PC-3 (cell line): Measurements from ENCODE around the gene PSMG2. TPM values are rescaled to one million over a fixed set of nuclear protein-coding genes. Genes with fewer than 3 reads are reported as not detected.
A peak's percentile ranks its signal among the peaks of the same experiment; 100 is the strongest.

Source experiments
- ATAC-seq: fragments of 200-7000 bp; cut with Tn5 transposase; 2 replicates; pipeline ENCODE4 v1.9.1; 2020; ENCODE audit warnings: mild to moderate bottlenecking, moderate library complexity
- BruUV-seq: library from RNA; stranded (reverse); fragments of 400-500 nt; replicated peaks from 2 replicates; lab custom pipeline; 2021; lab: Mats Ljungman, UMichigan
- CTCF ChIA-PET: fragments of 300-600 bp; sonication (Branson Sonifier 250); formaldehyde crosslinking; loops from one replicate; lab custom pipeline; 2022; ENCODE audit warnings: antibody characterized with exemption; lab: Charles Lee
- POLR2A ChIA-PET: fragments of 300-600 bp; sonication (Branson Sonifier 250); formaldehyde crosslinking; loops from one replicate; lab custom pipeline; 2022; ENCODE audit warnings: antibody characterized with exemption; ENCODE audit not compliant: unreplicated experiment; lab: Charles Lee
- DNase-seq: peaks from one replicate; pipeline ENCODE4 v3.0.0-alpha.2; 2015
- H2AFZ ChIP-seq: fragments of 300-600 bp; sonication (generic); 2 replicates; pipeline ENCODE4 v1.6.0; 2016; ENCODE audit warnings: antibody characterized with exemption, low read length
- H3F3A ChIP-seq: fragments of 300-600 bp; sonication (generic); one replicate; pipeline ENCODE4 v1.6.0; 2017; ENCODE audit warnings: antibody characterized with exemption, low read length, control low read depth, mild to moderate bottlenecking; ENCODE audit not compliant: unreplicated experiment
- H3K27ac ChIP-seq: fragments of 300-600 bp; sonication (generic); 2 replicates; pipeline ENCODE4 v1.5.1; 2016; ENCODE audit warnings: mild to moderate bottlenecking, low read length
- H3K27me3 ChIP-seq: fragments of 300-600 bp; sonication (generic); 2 replicates; pipeline ENCODE4 v1.6.1; 2016; ENCODE audit warnings: low read length, mixed read lengths
- H3K36me3 ChIP-seq: fragments of 300-600 bp; sonication (generic); 2 replicates; pipeline ENCODE4 v1.6.1; 2016; ENCODE audit warnings: low read depth, mixed run types, low read length, mixed read lengths
- H3K4me1 ChIP-seq: fragments of 300-600 bp; sonication (generic); 2 replicates; pipeline ENCODE4 v1.5.1; 2016; ENCODE audit warnings: low read length; ENCODE audit not compliant: insufficient read depth
- H3K4me2 ChIP-seq: fragments of 300-600 bp; sonication (generic); 2 replicates; pipeline ENCODE4 v1.6.0; 2016; ENCODE audit warnings: low read length
- H3K4me3 ChIP-seq: fragments of 300-600 bp; sonication (generic); 2 replicates; pipeline ENCODE4 v1.5.1; 2016; ENCODE audit warnings: mild to moderate bottlenecking, low read length, mixed read lengths
- H3K79me2 ChIP-seq: fragments of 300-600 bp; sonication (generic); 2 replicates; pipeline ENCODE4 v1.6.1; 2017; ENCODE audit warnings: low read length, mixed read lengths
- H3K9ac ChIP-seq: fragments of 300-600 bp; sonication (generic); 2 replicates; pipeline ENCODE4 v1.6.0; 2016; ENCODE audit warnings: mild to moderate bottlenecking, low read length
- H3K9me2 ChIP-seq: fragments of 300-600 bp; sonication (generic); replicated peaks from 2 replicates; pipeline ENCODE4 v1.6.1; 2016; ENCODE audit warnings: mixed run types, low read length, mixed read lengths
- H3K9me3 ChIP-seq: fragments of 300-600 bp; sonication (generic); 2 replicates; pipeline ENCODE4 v1.6.1; 2016; ENCODE audit warnings: low read length, mixed read lengths
- H4K20me1 ChIP-seq: fragments of 300-600 bp; sonication (generic); 2 replicates; pipeline ENCODE4 v1.6.1; 2016; ENCODE audit warnings: low read length, mixed read lengths
- EZH2 ChIP-seq: fragments of 300-600 bp; sonication (generic); IDR thresholded peaks from one replicate; pipeline ENCODE4 v1.6.1; 2017; ENCODE audit warnings: antibody characterized with exemption, mild to moderate bottlenecking, low read length; ENCODE audit not compliant: unreplicated experiment
- EZH2phosphoT487 ChIP-seq: fragments of 300-600 bp; sonication (generic); IDR thresholded peaks from 2 replicates; pipeline ENCODE4 v1.6.1; 2018; ENCODE audit warnings: mild to moderate bottlenecking, antibody characterized with exemption, low read length, borderline replicate concordance
- intact Hi-C: fragments of 100-400 bp; cut with micrococcal nuclease; formaldehyde crosslinking; loops from 2 replicates; pipeline ENCODE4 v1.9.0; 2023
- total RNA-seq: library from RNA; depleted of rRNA; stranded (reverse); fragments of >200 nt; gene quantifications from 2 replicates; pipeline ENCODE4 v1.2.3, GENCODE V29; 2014
- TF ChIP-seq, protein P1 (sequence below): fragments of 300-600 bp; sonication (generic); conservative IDR thresholded peaks from 2 replicates; pipeline ENCODE4 v1.5.1; 2017; ENCODE audit warnings: antibody characterized with exemption, low read depth, mild to moderate bottlenecking, low read length

PSMG2 gene
- total RNA-seq, 1 experiment from 2014 or later, result 93.6 TPM

DNA sequence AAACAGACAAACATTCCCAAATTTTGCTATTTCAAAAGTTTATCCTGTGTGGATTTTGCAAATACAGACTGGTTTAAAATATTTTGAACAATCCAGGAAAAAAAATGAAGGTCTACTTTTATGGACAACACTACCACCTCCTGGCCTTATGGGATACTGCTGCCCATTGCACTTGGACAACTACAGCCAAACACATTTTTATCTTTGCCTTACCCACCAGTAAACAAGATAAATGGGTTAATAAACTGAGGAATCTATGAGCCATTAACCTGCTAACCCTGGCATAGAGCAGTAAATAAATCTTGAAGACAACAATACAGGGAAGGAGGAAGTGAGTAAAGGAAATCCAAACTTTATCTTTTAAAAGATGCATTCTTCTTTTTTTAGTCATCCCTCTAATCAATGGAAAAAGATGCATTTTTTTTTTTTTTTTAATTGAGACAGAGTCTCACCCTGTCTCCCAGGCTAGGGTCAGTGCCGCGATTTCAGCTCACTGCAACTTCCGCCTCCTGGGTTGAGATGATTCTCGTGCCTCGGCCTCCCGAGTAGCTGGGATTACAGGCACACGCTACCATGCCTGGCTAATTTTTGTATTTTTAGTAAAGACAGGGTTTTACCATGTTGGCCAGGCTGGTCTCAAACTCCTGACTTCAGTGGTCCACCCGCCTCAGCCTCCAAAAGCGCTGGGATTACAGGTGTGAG lies 42.8 kb upstream of the PSMG2 start:
- Histone ChIP-seq H4K20me1 (peaks cover 17% of the 10 kb centered on the region), H3K9ac (no peak overlapping the region), H3K27ac (no peak overlapping the region), H3K36me3 (no peaks in the 10 kb centered on the region), H3K27me3 (no peaks in the 10 kb centered on the region), H3K4me3 (0 out of 2 replicates have a peak overlapping the region, but pooled peaks have one; percentile 78), H2AFZ (no peak overlapping the region), H3K9me3 (no peaks in the 10 kb centered on the region), H3K79me2 (peaks cover 34% of the 10 kb centered on the region), H3K4me2 (peak overlapping the region; percentile 82), H3F3A (no peaks in the 10 kb centered on the region), H3K4me1 (peaks cover 33% of the 10 kb centered on the region), H3K9me2 (no peaks in the 10 kb centered on the region)
- TF ChIP-seq EZH2 (no peak), EZH2phosphoT487 (no peak)
- TF ChIP-seq, protein P1, sequence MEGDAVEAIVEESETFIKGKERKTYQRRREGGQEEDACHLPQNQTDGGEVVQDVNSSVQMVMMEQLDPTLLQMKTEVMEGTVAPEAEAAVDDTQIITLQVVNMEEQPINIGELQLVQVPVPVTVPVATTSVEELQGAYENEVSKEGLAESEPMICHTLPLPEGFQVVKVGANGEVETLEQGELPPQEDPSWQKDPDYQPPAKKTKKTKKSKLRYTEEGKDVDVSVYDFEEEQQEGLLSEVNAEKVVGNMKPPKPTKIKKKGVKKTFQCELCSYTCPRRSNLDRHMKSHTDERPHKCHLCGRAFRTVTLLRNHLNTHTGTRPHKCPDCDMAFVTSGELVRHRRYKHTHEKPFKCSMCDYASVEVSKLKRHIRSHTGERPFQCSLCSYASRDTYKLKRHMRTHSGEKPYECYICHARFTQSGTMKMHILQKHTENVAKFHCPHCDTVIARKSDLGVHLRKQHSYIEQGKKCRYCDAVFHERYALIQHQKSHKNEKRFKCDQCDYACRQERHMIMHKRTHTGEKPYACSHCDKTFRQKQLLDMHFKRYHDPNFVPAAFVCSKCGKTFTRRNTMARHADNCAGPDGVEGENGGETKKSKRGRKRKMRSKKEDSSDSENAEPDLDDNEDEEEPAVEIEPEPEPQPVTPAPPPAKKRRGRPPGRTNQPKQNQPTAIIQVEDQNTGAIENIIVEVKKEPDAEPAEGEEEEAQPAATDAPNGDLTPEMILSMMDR, result peak; percentile 97
- intact Hi-C loops, result loop anchor here (1.0 to 5.0 kb wide), 5 partner anchors 61 to 331 kb away; no protein-coding TSS in a partner anchor
- ATAC-seq, result peak; percentile 44
- CTCF ChIA-PET, result interaction anchor here (0.7 kb wide), 1 partner anchor 235 kb away, joined by 4 read pairs; no protein-coding TSS in a partner anchor
- POLR2A ChIA-PET, result no interaction called here
- no TSS peak for BruUV-seq
- DNase-seq, result peak; percentile 85

- Histone ChIP-seq H3K9ac (no peak overlapping the region), H3K4me2 (no peak overlapping the region), H3K27me3 (no peaks in the 10 kb centered on the region), H2AFZ (no peak overlapping the region), H3F3A (no peaks in the 10 kb centered on the region), H3K27ac (no peak overlapping the region), H4K20me1 (no peaks in the 10 kb centered on the region), H3K9me3 (no peaks in the 10 kb centered on the region), H3K4me3 (no peak overlapping the region), H3K79me2 (no peaks in the 10 kb centered on the region), H3K36me3 (peaks cover 5% of the 10 kb centered on the region; the same call in 1 of the 2 replicates), H3K9me2 (no peaks in the 10 kb centered on the region), H3K4me1 (peaks cover 8% of the 10 kb centered on the region)
- no TSS peak for BruUV-seq
- TF ChIP-seq, protein P1, result no peak
- TF ChIP-seq EZH2phosphoT487 (no peak), EZH2 (no peak)
- ATAC-seq, result no peak
- ChIA-PET POLR2A (no interaction called here), CTCF (no interaction called here)
- no peak for DNase-seq
- intact Hi-C loops, result no loop called here
Observed at GRCh38 chr18:12668041-12668440, 34.8 kb upstream of the PSMG2 start.

DNA sequence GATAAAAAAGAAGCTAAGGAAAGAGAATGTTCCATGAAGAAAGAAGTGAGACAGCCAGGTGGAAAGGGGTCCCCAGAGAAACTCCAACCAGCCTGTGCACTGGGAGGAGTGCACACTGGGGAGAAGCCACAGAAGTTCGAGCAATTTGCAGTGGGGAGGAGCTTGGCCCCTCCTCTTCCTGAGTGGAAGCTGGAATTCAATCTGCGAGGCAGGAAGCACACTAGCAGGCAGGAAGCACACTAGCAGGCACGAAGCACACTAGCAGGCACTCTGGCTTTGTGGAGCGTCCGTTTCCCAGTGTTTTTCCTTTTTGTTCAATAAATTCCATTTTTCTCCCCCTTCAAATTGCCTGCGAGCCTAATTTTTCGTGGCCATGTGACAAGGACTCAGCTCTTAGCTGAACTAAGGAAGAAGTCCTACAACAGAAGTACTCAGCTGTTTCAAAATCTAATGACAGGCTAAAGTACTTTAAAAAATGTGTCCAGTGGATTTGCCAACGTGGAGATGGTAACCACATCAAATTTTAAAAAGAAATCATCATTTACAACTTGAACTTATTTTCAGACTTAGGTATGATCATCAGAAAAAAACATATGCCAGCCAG lies 23.6 kb upstream of the PSMG2 start:
- Histone ChIP-seq H2AFZ (peak overlapping the region; percentile 37; the same call in 1 of the 2 replicates), H4K20me1 (no peaks in the 10 kb centered on the region), H3K9me3 (no peaks in the 10 kb centered on the region), H3K4me3 (no peak overlapping the region), H3K9me2 (no peaks in the 10 kb centered on the region), H3K27ac (no peak overlapping the region), H3K27me3 (no peaks in the 10 kb centered on the region), H3K4me1 (peaks cover 3% of the 10 kb centered on the region; the same call in 1 of the 2 replicates), H3K9ac (no peak overlapping the region), H3K36me3 (peaks cover 22% of the 10 kb centered on the region), H3K4me2 (no peak overlapping the region), H3K79me2 (no peaks in the 10 kb centered on the region), H3F3A (no peaks in the 10 kb centered on the region)
- peak; percentile 90; the same call in 1 of the 2 replicates for ATAC-seq
- peak; percentile 24 for DNase-seq
- BruUV-seq, result TSS peak; percentile 11
- TF ChIP-seq, protein P1, result no peak
- no peak for TF ChIP-seq EZH2phosphoT487
- no peak for TF ChIP-seq EZH2
- ChIA-PET POLR2A (no interaction called here), CTCF (no interaction called here)
- intact Hi-C loops, result no loop called here
